22Rv1 (cell line): ENCODE results near the gene MIP.

Source experiments
- CTCF ChIP-seq: fragments of 450-650 bp; IDR thresholded peaks from 2 replicates; pipeline ENCODE4 v1.5.1; 2017; ENCODE audit warnings: mild to moderate bottlenecking
- ZFX ChIP-seq: fragments of 450-650 bp; IDR thresholded peaks from 2 replicates; pipeline ENCODE4 v1.6.1; 2017; ENCODE audit warnings: antibody characterized with exemption, borderline replicate concordance

GRCh38 chr12:56411781-56412639, 42.4 kb downstream of the MIP start:
- TF ChIP-seq CTCF (no peak), ZFX (no peak)
